ENCODE measurements around the gene AKAP5.

The AKAP5 gene

DNA sequence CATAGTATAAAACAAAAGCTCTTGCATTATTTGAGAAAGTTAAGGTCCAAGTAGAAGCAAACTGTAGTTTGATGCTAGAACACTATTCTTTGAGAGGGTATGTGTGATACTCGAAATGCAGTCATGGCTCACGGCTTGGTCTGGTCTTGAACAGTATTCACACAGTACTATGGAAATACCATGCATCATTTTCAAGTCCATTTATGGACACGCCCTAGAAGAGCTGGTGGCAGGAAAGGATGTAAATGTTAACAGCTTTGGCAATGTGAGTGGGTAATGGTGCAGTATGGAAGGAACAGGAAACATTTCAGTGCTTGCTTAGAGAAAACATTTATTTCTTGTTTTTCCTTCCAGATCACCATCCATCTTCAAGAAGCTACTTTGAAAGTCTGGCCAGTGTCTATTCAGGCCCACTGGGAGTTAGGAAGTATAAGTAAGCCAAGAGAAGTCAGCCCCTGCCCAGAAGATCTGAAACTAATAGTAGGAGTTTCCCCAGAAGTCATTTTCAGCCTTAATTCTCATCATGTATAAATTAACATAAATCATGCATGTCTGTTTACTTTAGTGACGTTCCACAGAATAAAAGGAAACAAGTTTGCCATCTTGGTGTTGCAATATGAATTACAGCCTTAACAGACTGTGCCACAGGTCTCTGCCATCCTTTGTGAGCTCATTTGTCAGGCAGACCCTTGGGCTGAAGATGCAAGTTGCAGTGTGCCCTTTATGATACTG, 5.7 kb upstream of the AKAP5 start:
- H3K27me3 ChIP-seq (ENCODE audit: low read length): no peaks in the 10 kb centered on the region
- H3K9me2 ChIP-seq (replicated peaks; ENCODE audit: insufficient read depth, low read length): no peaks in the 10 kb centered on the region
- H3K9ac ChIP-seq (ENCODE audit: low read length): no peak overlapping the region
- no peaks in the 10 kb centered on the region for H4K20me1 ChIP-seq (ENCODE audit: low read depth, low read length)
- peaks cover 17% of the 10 kb centered on the region; the same call in 1 of the 2 replicates for H3K36me3 ChIP-seq (ENCODE audit: low read length)
- no peak overlapping the region for H2AFZ ChIP-seq (ENCODE audit: low read depth, low read length, severe bottlenecking)
- TF ChIP-seq EZH2phosphoT487 (conservative IDR thresholded peaks at IDR 0.05; ENCODE audit: low read length) (no peak), CTCF (IDR thresholded peaks at IDR 0.05; ENCODE audit: insufficient read depth, low read length, poor library complexity, severe bottlenecking) (no peak)
- 0 out of 2 replicates have a peak overlapping the region, but pooled peaks have one; percentile 5 for H3K27ac ChIP-seq (ENCODE audit: low read depth, low read length)
- H3F3A ChIP-seq (ENCODE audit: insufficient read depth): peaks cover 25% of the 10 kb centered on the region
- no peak overlapping the region for H3K4me3 ChIP-seq (ENCODE audit: insufficient read depth, low read length, poor library complexity, severe bottlenecking)
- H3K9me3 ChIP-seq (ENCODE audit: insufficient read depth, low read length): no peaks in the 10 kb centered on the region
- H3K79me2 ChIP-seq (ENCODE audit: insufficient read depth, low read length): no peaks in the 10 kb centered on the region
- no peak overlapping the region for H3K4me2 ChIP-seq (ENCODE audit: low read depth, low read length, poor library complexity, severe bottlenecking)

DNA sequence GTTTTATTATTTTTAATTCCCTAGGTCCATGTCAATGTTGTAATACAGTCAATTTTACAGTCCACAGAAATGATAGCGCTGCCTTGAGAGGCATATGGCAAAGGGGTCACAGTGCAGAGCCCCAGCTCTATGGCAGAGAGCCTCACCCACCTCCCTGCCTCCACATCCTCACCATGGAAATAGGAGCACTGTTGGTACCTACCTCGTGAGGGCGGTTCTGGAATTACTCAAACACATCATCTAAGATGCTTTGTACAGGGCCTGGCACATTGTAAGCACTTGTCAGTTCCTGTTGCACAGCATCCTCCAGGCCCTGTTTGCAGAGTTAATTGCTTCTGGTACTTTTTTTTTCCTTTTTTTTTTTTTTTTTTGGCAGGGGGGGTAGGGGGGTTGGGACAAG, 4.1 kb upstream of the AKAP5 start:
- Histone ChIP-seq H3K9me2 (replicated peaks; ENCODE audit: insufficient read depth, low read length) (no peaks in the 10 kb centered on the region), H3K9ac (ENCODE audit: low read length) (no peak overlapping the region), H3K4me3 (ENCODE audit: insufficient read depth, low read length, poor library complexity, severe bottlenecking) (no peak overlapping the region), H3K4me2 (ENCODE audit: low read depth, low read length, poor library complexity, severe bottlenecking) (no peak overlapping the region), H3K27me3 (ENCODE audit: low read length) (no peaks in the 10 kb centered on the region), H3K9me3 (ENCODE audit: insufficient read depth, low read length) (no peaks in the 10 kb centered on the region), H3F3A (ENCODE audit: insufficient read depth) (peaks cover 38% of the 10 kb centered on the region), H3K27ac (ENCODE audit: low read depth, low read length) (no peak overlapping the region), H2AFZ (ENCODE audit: low read depth, low read length, severe bottlenecking) (no peak overlapping the region), H3K79me2 (ENCODE audit: insufficient read depth, low read length) (no peaks in the 10 kb centered on the region), H3K36me3 (ENCODE audit: low read length) (peaks cover 11% of the 10 kb centered on the region; the same call in 1 of the 2 replicates), H4K20me1 (ENCODE audit: low read depth, low read length) (no peaks in the 10 kb centered on the region)
- TF ChIP-seq EZH2phosphoT487 (conservative IDR thresholded peaks at IDR 0.05; ENCODE audit: low read length): no peak
- no peak for TF ChIP-seq CTCF (IDR thresholded peaks at IDR 0.05; ENCODE audit: insufficient read depth, low read length, poor library complexity, severe bottlenecking)

DNA sequence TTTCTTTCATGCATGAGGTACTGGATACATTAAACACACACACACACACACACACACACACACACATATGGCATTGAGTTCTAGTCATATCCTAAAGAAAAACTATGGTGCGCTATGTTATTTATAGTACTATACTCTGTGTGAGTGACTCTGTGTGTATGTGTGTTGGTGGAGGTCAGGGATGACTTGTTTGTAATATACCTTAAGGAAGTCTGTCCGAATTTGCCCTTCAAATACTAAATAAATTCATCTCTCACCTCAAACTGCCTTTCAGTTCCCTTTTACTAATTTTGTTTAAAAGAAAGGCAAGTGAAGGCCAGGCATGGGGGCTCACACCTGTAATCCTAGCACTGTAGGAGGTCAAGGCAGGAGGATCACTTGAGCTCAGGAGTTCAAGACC, 2.1 kb upstream of the AKAP5 start:
- Histone ChIP-seq H4K20me1 (ENCODE audit: low read depth, low read length) (no peaks in the 10 kb centered on the region), H2AFZ (ENCODE audit: low read depth, low read length, severe bottlenecking) (no peak overlapping the region), H3K9me2 (replicated peaks; ENCODE audit: insufficient read depth, low read length) (no peaks in the 10 kb centered on the region), H3K9ac (ENCODE audit: low read length) (no peak overlapping the region), H3K79me2 (ENCODE audit: insufficient read depth, low read length) (no peaks in the 10 kb centered on the region; the same call in 1 of the 2 replicates), H3F3A (ENCODE audit: insufficient read depth) (peaks cover 58% of the 10 kb centered on the region), H3K27me3 (ENCODE audit: low read length) (no peaks in the 10 kb centered on the region), H3K4me2 (ENCODE audit: low read depth, low read length, poor library complexity, severe bottlenecking) (peak overlapping the region; percentile 91), H3K9me3 (ENCODE audit: insufficient read depth, low read length) (no peaks in the 10 kb centered on the region), H3K36me3 (ENCODE audit: low read length) (0 out of 2 replicates have a peak, but pooled peaks cover 2% of the 10 kb centered on the region), H3K4me3 (ENCODE audit: insufficient read depth, low read length, poor library complexity, severe bottlenecking) (no peak overlapping the region), H3K27ac (ENCODE audit: low read depth, low read length) (peak overlapping the region; percentile 76)
- TF ChIP-seq CTCF (IDR thresholded peaks at IDR 0.05; ENCODE audit: insufficient read depth, low read length, poor library complexity, severe bottlenecking): no peak
- TF ChIP-seq EZH2phosphoT487 (conservative IDR thresholded peaks at IDR 0.05; ENCODE audit: low read length): no peak
